Small intestine (tissue), 7 donors: ENCODE results near the gene EXT2. TPM values are rescaled to one million over a fixed set of nuclear protein-coding genes. Genes with fewer than 3 reads are reported as not detected.

ENCODE experiments used
- DNase-seq, 2 donors: peaks; one replicate each; pipeline versions ENCODE4 v3.0.0 to v3.0.0-alpha.2; 2013
- FAIRE-seq: peaks from 2 replicates; lab custom pipeline; 2012; peaks lifted over from hg19 to GRCh38; lab: Jason Lieb, UNC
- H3K27ac ChIP-seq, 3 donors: one replicate each; pipeline ENCODE4 v1.5.1; 2013; ENCODE audit warnings: low read length in 2 of 3, mild to moderate bottlenecking in 2 of 3, control low read depth in 1 of 3, inconsistent platforms in 1 of 3, low read depth in 1 of 3, moderate library complexity in 1 of 3
- H3K27me3 ChIP-seq, 3 donors: one replicate each; pipeline ENCODE4 v1.6.1; 2013; ENCODE audit warnings: low read length in 3 of 3, inconsistent platforms in 1 of 3; ENCODE audit not compliant: control insufficient read depth in 3 of 3, insufficient read depth in 3 of 3
- H3K36me3 ChIP-seq, 3 donors: one replicate each; pipeline ENCODE4 v1.6.1; 2013; ENCODE audit warnings: low read length in 3 of 3, inconsistent platforms in 1 of 3, low read depth in 1 of 3, mild to moderate bottlenecking in 1 of 3, moderate library complexity in 1 of 3; ENCODE audit not compliant: control insufficient read depth in 3 of 3, insufficient read depth in 2 of 3
- H3K4me1 ChIP-seq, 3 donors: one replicate each; pipeline ENCODE4 v1.6.1; 2013; ENCODE audit warnings: low read length in 2 of 3, inconsistent platforms in 1 of 3, low read depth in 1 of 3, mild to moderate bottlenecking in 1 of 3, moderate library complexity in 1 of 3; ENCODE audit not compliant: control insufficient read depth in 3 of 3, insufficient read depth in 2 of 3
- H3K4me3 ChIP-seq, 3 donors: one replicate each; pipeline ENCODE4 v1.5.1; 2013; ENCODE audit warnings: low read length in 3 of 3, control low read depth in 1 of 3, inconsistent platforms in 1 of 3, low read depth in 1 of 3, mild to moderate bottlenecking in 1 of 3, moderate library complexity in 1 of 3
- H3K9me3 ChIP-seq, 2 donors: one replicate each; pipeline ENCODE4 v1.6.1; 2013; ENCODE audit warnings: low read depth in 1 of 2, low read length in 1 of 2; ENCODE audit not compliant: control insufficient read depth in 2 of 2, insufficient read depth in 1 of 2
- WGBS, 3 donors: extraction: QIAGEN DNeasy Blood & Tissue Kit; methylation state at CpG; one replicate each; pipeline ENCODE4 v1.1.7; 2013; 5-methylcytosine and 5-hydroxymethylcytosine counted together
- polyA plus RNA-seq, 4 donors: library from polyadenylated mRNA; stranded (reverse) in 3 of 4; unstranded in 1 of 4; fragments of 200-250 nt in 3 of 4; fragments of 120-200 nt in 1 of 4; gene quantifications; one replicate each; pipeline versions ENCODE4 v1.2.1 to v1.2.3, GENCODE V29; 2013
- donor health status: healthy with polysubstance abuse.
- donor health status: control.
- donor health status: control.
- donor health status: Bipolar disorder and iron deficiency.
- donor health status: healthy.

Gene EXT2
- polyA plus RNA-seq, 4 donors = 18.6 to 47.1 (median 28.6) TPM

DNA sequence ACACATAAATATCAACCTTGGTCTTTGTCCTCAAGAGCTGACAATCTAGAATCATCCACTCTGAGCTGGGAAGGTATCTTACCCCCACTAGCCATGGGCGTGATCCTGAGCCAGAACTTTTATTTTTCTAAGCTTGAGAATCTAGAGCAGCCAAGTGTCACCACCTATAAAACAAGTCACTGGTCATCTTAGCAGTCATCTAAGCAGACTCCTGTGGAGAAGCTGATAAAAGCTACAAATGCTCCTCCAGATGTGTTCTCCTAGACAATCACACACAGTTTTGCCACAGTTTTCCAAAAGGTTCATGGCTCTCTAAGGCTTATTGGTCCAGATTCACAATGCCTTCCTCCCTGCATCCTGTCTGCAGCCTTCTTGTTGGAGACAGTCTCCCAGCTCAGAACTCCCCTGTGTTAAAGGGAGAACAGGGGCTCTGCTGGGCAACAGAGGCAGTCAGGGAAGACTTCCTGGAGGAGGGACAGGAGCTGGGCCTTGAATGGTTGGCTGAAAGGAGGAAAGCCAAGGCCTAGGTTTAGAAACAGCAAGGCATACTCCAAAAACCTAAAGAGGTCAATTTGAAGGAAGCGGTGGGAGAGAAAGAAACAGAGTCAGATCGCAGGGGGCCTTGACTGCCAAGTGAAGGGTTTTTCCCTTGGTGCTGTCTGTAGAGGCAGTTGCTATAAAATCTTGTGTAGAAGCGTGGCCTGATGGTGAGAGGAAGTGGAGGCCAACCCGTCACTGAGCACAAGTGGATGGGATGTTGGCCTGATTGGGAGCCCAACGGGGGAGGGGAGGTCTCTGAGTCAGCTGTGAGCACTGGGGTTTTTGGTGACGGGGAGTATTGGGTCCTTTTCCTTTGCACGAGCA, 172.5 kb downstream of the EXT2 start:
- Histone ChIP-seq H3K4me1 (no peaks in the 10 kb centered on the region), H3K9me3 (no peaks in the 10 kb centered on the region), H3K4me3 (no peak overlapping the region), H3K36me3 (no peaks in the 10 kb centered on the region), H3K27ac (no peak overlapping the region), H3K27me3 (no peaks in the 10 kb centered on the region)
- DNase-seq = no peak
- no peak for FAIRE-seq
- WGBS, 3 donors = 71 to 82% (median 75%) methylated on average over 8 of the region's 8 CpGs

DNA sequence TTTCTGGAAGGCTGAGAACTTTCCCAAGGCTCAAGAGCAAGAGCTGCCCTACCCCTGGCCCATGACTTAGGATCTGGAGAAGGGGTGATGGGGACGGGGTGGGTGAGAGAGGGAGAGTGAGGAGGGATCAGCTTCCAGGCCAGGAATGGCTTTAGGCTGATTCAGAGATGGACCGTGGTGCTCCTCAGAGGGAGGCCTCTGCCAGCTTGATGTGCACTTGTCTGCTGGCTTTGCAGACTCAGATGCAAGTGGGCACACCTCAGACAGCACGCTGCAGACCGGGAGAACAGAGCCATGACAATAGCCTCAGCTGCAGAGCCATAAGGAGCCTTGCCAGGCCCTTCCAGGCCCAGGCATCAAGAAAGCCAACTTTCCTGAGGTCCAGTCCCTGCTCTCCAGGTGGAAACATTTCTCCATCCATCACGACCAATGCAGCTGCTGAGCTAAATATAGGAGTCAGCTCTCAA, 173.2 kb downstream of the EXT2 start:
- no peaks in the 10 kb centered on the region for H3K36me3 ChIP-seq
- no peaks in the 10 kb centered on the region for H3K9me3 ChIP-seq
- no peaks in the 10 kb centered on the region for H3K4me1 ChIP-seq
- H3K27ac ChIP-seq = no peak overlapping the region
- no peaks in the 10 kb centered on the region for H3K27me3 ChIP-seq
- H3K4me3 ChIP-seq = no peak overlapping the region
- DNase-seq = no peak
- WGBS, 3 donors = 72 to 80% (median 73%) methylated on average over 4 to 5 of the region's 5 CpGs
- no peak for FAIRE-seq

- no peak overlapping the region for H3K27ac ChIP-seq
- FAIRE-seq (no peak), DNase-seq (no peak)
- no peaks in the 10 kb centered on the region for H3K4me1 ChIP-seq
- no peak overlapping the region for H3K4me3 ChIP-seq
- H3K9me3 ChIP-seq = peaks cover 0 to 2% of the 10 kb centered on the region in 2 donors
- 70 to 78% (median 72%) methylated on average over 17 of the region's 17 CpGs for WGBS, 3 donors
- H3K36me3 ChIP-seq = no peaks in the 10 kb centered on the region
- H3K27me3 ChIP-seq = no peaks in the 10 kb centered on the region
These were observed 174.2 kb downstream of the EXT2 start for GRCh38 chr11:44269369-44270351.

- no peak for FAIRE-seq
- 78 to 84% (median 83%) methylated on average over 19 to 20 of the region's 20 CpGs for WGBS, 3 donors
- H3K4me3 ChIP-seq = no peak overlapping the region
These were observed 175.2 kb downstream of the EXT2 start for GRCh38 chr11:44270403-44271273.

GRCh38 chr11:44271286-44271685, 175.8 kb downstream of the EXT2 start:
- FAIRE-seq = no peak
- Histone ChIP-seq H3K27me3 (no peaks in the 10 kb centered on the region), H3K36me3 (no peaks in the 10 kb centered on the region), H3K4me1 (no peaks in the 10 kb centered on the region), H3K9me3 (peaks cover 0 to 2% of the 10 kb centered on the region in 2 donors), H3K4me3 (no peak overlapping the region), H3K27ac (no peak overlapping the region)
- no peak for DNase-seq
- WGBS, 3 donors = 79 to 85% (median 79%) methylated on average over 6 of the region's 6 CpGs

More at GRCh38 chr11:44270403-44271273, 175.2 kb downstream of the EXT2 start:
- Histone ChIP-seq H3K9me3 (peaks cover 0 to 2% of the 10 kb centered on the region in 2 donors), H3K27ac (no peak overlapping the region), H3K4me1 (no peaks in the 10 kb centered on the region), H3K27me3 (no peaks in the 10 kb centered on the region), H3K36me3 (no peaks in the 10 kb centered on the region)
- DNase-seq = no peak

GRCh38 chr11:44274404-44274803, 178.9 kb downstream of the EXT2 start:
- 85 to 95% (median 88%) methylated on average over 1 of the region's 1 CpG for WGBS, 3 donors
- Histone ChIP-seq H3K4me1 (no peaks in the 10 kb centered on the region), H3K4me3 (no peak overlapping the region), H3K9me3 (peaks cover 0 to 2% of the 10 kb centered on the region in 2 donors), H3K27me3 (no peaks in the 10 kb centered on the region), H3K27ac (no peak overlapping the region), H3K36me3 (no peaks in the 10 kb centered on the region)
- FAIRE-seq (no peak), DNase-seq (no peak)

DNA sequence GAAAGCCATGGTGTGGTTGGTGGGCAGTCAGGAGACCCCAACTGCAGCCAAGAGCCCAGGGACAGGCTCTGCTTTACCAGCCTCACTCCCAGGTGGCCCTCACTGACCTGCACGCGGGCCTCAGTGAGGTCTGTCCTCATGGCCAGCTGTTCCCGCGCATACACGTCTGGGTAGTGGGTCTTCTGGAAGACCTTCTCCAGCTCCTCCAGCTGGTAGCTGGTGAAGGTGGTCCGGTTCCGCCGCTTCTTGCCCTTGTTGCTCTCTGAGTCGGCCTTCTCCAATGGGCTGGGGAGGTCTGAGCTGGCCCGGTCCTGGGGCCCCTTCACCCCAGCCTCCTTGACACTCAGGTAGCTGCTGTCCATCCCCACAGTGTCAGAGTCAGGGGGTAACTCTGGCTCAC, 179.8 kb downstream of the EXT2 start:
- DNase-seq = no peak
- no peaks in the 10 kb centered on the region for H3K36me3 ChIP-seq
- 93 to 99% (median 97%) methylated on average over 10 of the region's 10 CpGs for WGBS, 3 donors

More for the DNA sequence above, 179.8 kb downstream of the EXT2 start:
- no peak overlapping the region for H3K27ac ChIP-seq
- H3K27me3 ChIP-seq = no peaks in the 10 kb centered on the region
- H3K4me3 ChIP-seq = no peak overlapping the region
- H3K4me1 ChIP-seq = no peaks in the 10 kb centered on the region
- FAIRE-seq = no peak
- peaks cover 0 to 2% of the 10 kb centered on the region in 2 donors for H3K9me3 ChIP-seq
